IMR-90 (cell line): Measurements from ENCODE around the gene EFEMP2.

Experiments
- POLR2A ChIP-seq: IDR thresholded peaks from 2 replicates; pipeline ENCODE4 v1.6.1; 2012; ENCODE audit warnings: mild to moderate bottlenecking, low read depth, low read length
- RAD21 ChIP-seq: IDR thresholded peaks from 2 replicates; pipeline ENCODE4 v1.6.1; 2012; ENCODE audit warnings: low read length, improper control_type of control experiment
- TF ChIP-seq, protein P1 (sequence below): conservative IDR thresholded peaks from 2 replicates; pipeline ENCODE4 v1.5.1; 2012; ENCODE audit warnings: mild to moderate bottlenecking, low read depth, low read length, improper control_type of control experiment

DNA sequence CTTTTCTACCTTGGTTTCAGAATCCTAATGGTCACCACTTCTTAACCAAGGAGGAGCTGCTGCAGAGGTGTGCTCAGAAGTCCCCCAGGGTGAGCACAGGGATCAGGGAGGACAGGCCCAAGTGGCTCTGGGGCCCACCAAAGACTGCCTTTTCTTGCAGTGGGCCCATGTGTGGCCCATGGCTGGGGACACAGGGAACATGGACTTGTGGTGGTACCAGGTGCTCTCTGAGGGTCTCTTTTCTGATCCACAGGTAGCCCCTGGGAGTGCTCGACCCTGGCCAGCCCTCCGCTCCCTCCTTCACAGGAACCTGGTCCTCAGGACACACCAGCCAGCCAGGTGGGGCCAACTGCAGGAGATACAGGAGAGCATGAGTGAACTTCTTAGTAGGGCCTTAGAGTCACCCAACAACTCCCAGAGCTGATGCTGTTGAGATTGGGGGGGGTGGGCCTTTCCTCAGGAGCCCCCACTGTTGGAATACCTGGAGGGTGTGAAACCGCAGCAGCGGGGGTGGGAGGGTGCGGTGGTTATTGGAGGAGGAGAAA, 10.3 kb downstream of the EFEMP2 start:
- TF ChIP-seq POLR2A (no peak), RAD21 (no peak)
- TF ChIP-seq, protein P1, sequence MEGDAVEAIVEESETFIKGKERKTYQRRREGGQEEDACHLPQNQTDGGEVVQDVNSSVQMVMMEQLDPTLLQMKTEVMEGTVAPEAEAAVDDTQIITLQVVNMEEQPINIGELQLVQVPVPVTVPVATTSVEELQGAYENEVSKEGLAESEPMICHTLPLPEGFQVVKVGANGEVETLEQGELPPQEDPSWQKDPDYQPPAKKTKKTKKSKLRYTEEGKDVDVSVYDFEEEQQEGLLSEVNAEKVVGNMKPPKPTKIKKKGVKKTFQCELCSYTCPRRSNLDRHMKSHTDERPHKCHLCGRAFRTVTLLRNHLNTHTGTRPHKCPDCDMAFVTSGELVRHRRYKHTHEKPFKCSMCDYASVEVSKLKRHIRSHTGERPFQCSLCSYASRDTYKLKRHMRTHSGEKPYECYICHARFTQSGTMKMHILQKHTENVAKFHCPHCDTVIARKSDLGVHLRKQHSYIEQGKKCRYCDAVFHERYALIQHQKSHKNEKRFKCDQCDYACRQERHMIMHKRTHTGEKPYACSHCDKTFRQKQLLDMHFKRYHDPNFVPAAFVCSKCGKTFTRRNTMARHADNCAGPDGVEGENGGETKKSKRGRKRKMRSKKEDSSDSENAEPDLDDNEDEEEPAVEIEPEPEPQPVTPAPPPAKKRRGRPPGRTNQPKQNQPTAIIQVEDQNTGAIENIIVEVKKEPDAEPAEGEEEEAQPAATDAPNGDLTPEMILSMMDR, result no peak
